ENCODE data around the gene LYST.
"Not testable (repeated sequence)": the region's sequence is repeated elsewhere in the genome, so short reads cannot be mapped to it uniquely, and the experiment has no call there.

LYST gene

GRCh38 chr1:235866205-235866912, at the start of gene LYST:
Gene LYST (minus strand): TSS chr1:235866906. CDS start chr1:235830417, 36,489 bp downstream.
- no peak for DNase-seq (ENCODE audit: low read depth, low spot score)

GRCh38 chr1:235915489-235915888, 48.8 kb upstream of the LYST start:
- not testable (repeated sequence) for DNase-seq (ENCODE audit: low read depth, low spot score)

GRCh38 chr1:235913311-235913710, 46.6 kb upstream of the LYST start:
- DNase-seq (ENCODE audit: low read depth, low spot score): no peak

- no peak for DNase-seq (ENCODE audit: low read depth, low spot score)
Measured at GRCh38 chr1:235911876-235912275, 45.2 kb upstream of the LYST start.

- DNase-seq (ENCODE audit: low read depth, low spot score): no peak
Measured at GRCh38 chr1:235911300-235911662, 44.6 kb upstream of the LYST start.

GRCh38 chr1:235910357-235911299, 43.9 kb upstream of the LYST start:
- no peak for DNase-seq (ENCODE audit: low read depth, low spot score)

GRCh38 chr1:235908742-235909520, 42.2 kb upstream of the LYST start:
- DNase-seq (ENCODE audit: low read depth, low spot score): no peak

GRCh38 chr1:235907897-235908240, 41.2 kb upstream of the LYST start:
- DNase-seq (ENCODE audit: low read depth, low spot score): no peak

- DNase-seq (ENCODE audit: low read depth, low spot score): no peak
Measured at GRCh38 chr1:235907187-235907896, 40.6 kb upstream of the LYST start.

- no peak for DNase-seq (ENCODE audit: low read depth, low spot score)
Measured at GRCh38 chr1:235906436-235906835, 39.7 kb upstream of the LYST start.

- DNase-seq (ENCODE audit: low read depth, low spot score): not testable (repeated sequence)
Measured at GRCh38 chr1:235903809-235904208, 37.1 kb upstream of the LYST start.

GRCh38 chr1:235902677-235903542, 36.2 kb upstream of the LYST start:
- DNase-seq (ENCODE audit: low read depth, low spot score): no peak

- no peak for DNase-seq (ENCODE audit: low read depth, low spot score)
Measured at GRCh38 chr1:235901461-235901860, 34.8 kb upstream of the LYST start.

- no peak for DNase-seq (ENCODE audit: low read depth, low spot score)
Measured at GRCh38 chr1:235898126-235898525, 31.4 kb upstream of the LYST start.

GRCh38 chr1:235893840-235894239, 27.1 kb upstream of the LYST start:
- DNase-seq (ENCODE audit: low read depth, low spot score): no peak

GRCh38 chr1:235892734-235893413, 26.2 kb upstream of the LYST start:
- DNase-seq (ENCODE audit: low read depth, low spot score): no peak

- no peak for DNase-seq (ENCODE audit: low read depth, low spot score)
Measured at GRCh38 chr1:235892202-235892601, 25.5 kb upstream of the LYST start.

GRCh38 chr1:235888119-235888643, 21.5 kb upstream of the LYST start:
- no peak for DNase-seq (ENCODE audit: low read depth, low spot score)

- DNase-seq (ENCODE audit: low read depth, low spot score): no peak
Measured at GRCh38 chr1:235887676-235888075, 21.0 kb upstream of the LYST start.
